PFSK-1 (cell line): ENCODE measurements around the gene TPRA1.

Experiments used
- POLR2AphosphoS5 ChIP-seq: IDR thresholded peaks from 2 replicates; pipeline ENCODE4 v1.6.1; 2012; ENCODE audit warnings: low read depth, mild to moderate bottlenecking, control low read depth, low read length, moderate library complexity
- REST ChIP-seq, 2 experiments: IDR thresholded peaks; 2 replicates each; pipeline versions ENCODE4 v1.6.1 to v1.8.0; 2011 to 2012; ENCODE audit warnings: low read depth in 2 of 2, low read length in 2 of 2, control low read depth in 1 of 2, inconsistent platforms in 1 of 2, mild to moderate bottlenecking in 1 of 2, moderate library complexity in 1 of 2; ENCODE audit not compliant: insufficient read depth in 1 of 2

GRCh38 chr3:127590282-127590592 is 296 bp downstream of the TPRA1 start:
- TF ChIP-seq REST (IDR thresholded peaks at IDR 0.05; ENCODE audit: insufficient read depth in 1 of 2, low read depth in 2 of 2, low read length in 2 of 2) = no peak
- no peak for TF ChIP-seq POLR2AphosphoS5
